Bronchial epithelial cell (primary cell): ENCODE data around the gene NT5C3B. TPM values are rescaled to one million over a fixed set of nuclear protein-coding genes. Genes with fewer than 3 reads are reported as not detected.

Experiments used
- DNase-seq: peaks from one replicate; pipeline ENCODE4 v3.0.0-alpha.2; 2010; ENCODE audit warnings: low read depth
- FAIRE-seq: peaks from 2 replicates; lab custom pipeline; 2011; peaks lifted over from hg19 to GRCh38; lab: Jason Lieb, UNC
- H3K27me3 ChIP-seq: 2 replicates; pipeline ENCODE4 v1.5.1; 2011; ENCODE audit warnings: low read length; ENCODE audit not compliant: control insufficient read depth, insufficient read depth
- H3K36me3 ChIP-seq: 2 replicates; pipeline ENCODE4 v1.5.1; 2011; ENCODE audit warnings: low read length; ENCODE audit not compliant: control insufficient read depth, insufficient read depth
- H3K4me3 ChIP-seq: 2 replicates; pipeline ENCODE4 v1.5.1; 2011; ENCODE audit warnings: mild to moderate bottlenecking, low read depth, low read length, control low read depth
- total RNA-seq: library from RNA; depleted of rRNA; stranded (reverse); fragments of >200 nt; gene quantifications from 2 replicates; pipeline ENCODE4 v1.2.1, GENCODE V29; 2014
- TF ChIP-seq, protein P1 (sequence below): IDR thresholded peaks from 2 replicates; pipeline ENCODE4 v1.5.1; 2011; ENCODE audit warnings: mild to moderate bottlenecking, moderate library complexity, low read length, control low read depth, inconsistent platforms; ENCODE audit not compliant: insufficient read depth, severe bottlenecking

NT5C3B gene
- total RNA-seq, 1 donor from 2014 or later, result 124 TPM

DNA sequence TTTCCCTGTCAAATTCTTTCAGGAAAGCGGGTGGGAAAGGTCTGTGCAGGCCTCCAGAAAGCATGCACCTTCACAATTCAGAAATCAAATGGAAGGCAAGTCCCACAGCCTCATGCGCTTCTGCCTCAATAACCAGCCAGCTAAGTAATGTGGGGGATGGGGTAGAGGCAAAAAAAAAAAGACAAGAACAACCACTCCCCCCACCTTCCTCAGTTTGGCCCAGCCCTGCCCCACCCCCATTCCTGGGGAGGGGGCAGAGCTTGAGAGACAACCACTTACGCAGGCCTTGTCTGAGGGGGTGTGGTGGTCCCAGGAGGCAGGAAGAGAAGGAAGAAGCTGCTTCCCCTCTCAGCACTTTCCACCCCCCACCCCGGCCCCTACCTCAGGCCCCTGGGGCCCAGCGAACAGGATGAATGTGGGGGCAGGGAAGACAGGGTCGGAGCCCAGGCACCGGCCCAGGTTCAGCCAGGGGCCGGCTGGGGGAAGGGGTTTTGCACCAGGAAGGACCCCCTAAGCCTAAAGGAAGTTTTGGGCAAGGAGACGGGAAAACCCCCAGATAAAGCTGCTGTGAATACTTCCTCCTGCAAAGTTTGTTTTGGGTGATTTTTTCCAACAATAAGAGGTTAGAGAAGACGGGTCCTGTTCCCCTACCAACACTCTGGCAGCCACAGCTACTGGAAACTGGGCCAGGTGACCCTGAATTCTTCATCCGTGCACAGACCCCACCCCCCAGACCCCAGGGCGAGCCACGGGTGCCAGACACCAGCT, 50.8 kb downstream of the NT5C3B start:
- TF ChIP-seq, protein P1, sequence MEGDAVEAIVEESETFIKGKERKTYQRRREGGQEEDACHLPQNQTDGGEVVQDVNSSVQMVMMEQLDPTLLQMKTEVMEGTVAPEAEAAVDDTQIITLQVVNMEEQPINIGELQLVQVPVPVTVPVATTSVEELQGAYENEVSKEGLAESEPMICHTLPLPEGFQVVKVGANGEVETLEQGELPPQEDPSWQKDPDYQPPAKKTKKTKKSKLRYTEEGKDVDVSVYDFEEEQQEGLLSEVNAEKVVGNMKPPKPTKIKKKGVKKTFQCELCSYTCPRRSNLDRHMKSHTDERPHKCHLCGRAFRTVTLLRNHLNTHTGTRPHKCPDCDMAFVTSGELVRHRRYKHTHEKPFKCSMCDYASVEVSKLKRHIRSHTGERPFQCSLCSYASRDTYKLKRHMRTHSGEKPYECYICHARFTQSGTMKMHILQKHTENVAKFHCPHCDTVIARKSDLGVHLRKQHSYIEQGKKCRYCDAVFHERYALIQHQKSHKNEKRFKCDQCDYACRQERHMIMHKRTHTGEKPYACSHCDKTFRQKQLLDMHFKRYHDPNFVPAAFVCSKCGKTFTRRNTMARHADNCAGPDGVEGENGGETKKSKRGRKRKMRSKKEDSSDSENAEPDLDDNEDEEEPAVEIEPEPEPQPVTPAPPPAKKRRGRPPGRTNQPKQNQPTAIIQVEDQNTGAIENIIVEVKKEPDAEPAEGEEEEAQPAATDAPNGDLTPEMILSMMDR, result no peak
- Histone ChIP-seq H3K36me3 (peaks cover 8% of the 10 kb centered on the region), H3K4me3 (peak overlapping the region; percentile 79), H3K27me3 (no peaks in the 10 kb centered on the region)
- FAIRE-seq (no peak), DNase-seq (peak; percentile 66)

DNA sequence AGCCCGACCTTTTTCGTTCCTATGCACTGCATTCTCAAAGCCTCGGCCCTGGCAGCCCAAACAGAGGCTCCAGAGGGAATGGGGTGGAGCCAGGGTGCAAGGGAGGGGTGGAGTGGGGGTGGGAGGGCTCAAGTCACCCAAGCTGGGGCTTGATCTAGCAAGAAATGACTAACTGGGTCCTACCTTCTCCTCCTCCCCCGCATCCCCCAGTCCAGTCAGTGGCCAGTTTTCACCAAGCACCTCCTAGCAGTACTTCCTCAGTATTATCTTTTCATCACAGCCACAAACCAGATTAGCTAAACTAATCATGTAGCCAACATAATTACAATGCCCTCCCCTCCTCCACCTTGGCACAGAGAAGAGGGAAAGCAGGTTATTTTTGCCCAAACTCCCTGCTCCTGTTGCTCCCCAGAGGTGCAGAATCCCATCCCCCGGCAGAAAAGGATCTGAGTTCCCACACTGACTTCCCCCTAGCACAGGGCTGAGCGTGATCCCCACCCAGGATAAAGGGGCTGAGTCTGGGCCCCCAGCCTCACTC, 51.8 kb downstream of the NT5C3B start:
- Histone ChIP-seq H3K4me3 (peak overlapping the region; percentile 79), H3K36me3 (peaks cover 11% of the 10 kb centered on the region), H3K27me3 (no peaks in the 10 kb centered on the region)
- peak; percentile 94 for DNase-seq
- peak; percentile 36 for FAIRE-seq
- TF ChIP-seq, protein P1, result no peak

DNA sequence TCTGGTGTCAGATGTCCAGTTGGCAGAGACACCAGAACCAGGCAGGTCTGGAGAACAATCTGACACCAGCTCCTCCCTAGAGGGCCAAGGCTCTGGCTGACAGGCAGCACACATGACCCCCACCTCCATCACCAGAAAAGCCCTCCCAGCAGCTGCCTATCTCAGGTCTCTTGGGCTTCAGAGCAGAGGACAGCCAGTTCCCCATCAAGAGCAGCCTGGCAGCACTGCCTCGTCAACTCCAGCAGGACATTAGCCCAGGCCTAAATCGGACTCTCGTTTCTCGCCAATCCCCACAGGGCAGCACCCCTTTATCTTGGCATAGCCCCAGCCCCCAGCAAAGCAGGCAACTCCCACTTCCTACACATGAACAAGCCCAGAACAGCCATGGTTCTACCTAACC, 53.9 kb downstream of the NT5C3B start:
- TF ChIP-seq, protein P1, result no peak
- H3K27me3 ChIP-seq, result no peaks in the 10 kb centered on the region
- FAIRE-seq (no peak), DNase-seq (no peak)
- peaks cover 16% of the 10 kb centered on the region for H3K36me3 ChIP-seq
- no peak overlapping the region for H3K4me3 ChIP-seq

DNA sequence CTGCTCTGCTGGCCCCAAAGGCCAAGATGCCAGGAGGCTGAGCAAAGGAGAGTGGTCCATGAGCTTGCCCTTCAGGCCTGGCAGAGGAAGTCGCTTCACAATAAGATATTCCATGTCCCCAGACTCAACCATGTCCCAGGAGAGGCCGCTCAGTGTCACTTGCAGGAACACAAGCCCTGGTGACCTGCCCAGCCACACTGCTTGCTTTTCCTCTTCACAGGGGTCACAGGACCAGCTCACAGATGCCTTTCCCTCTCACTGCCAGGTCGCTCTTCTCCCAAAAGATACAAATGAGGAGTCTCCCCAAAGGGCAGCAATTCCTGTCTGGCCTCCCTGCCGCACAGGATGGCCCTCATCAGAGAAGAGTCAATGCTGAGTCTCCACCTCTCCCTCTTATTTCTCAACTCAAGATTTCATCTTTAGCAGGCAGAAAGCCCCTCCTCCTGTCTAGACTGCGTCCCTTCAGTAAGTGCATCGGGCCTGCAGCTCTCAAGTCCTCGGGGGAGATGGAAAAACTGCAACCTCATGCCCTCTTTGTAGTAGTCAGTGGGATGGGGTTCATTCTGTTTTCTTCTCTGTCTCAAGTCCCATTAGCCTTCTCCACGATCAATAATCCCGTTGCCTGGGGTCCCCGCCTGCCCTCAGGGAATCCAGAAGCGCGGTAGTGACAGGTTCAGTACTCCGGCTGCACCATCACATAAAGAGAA, 54.5 kb downstream of the NT5C3B start:
- Histone ChIP-seq H3K4me3 (no peak overlapping the region), H3K36me3 (peaks cover 19% of the 10 kb centered on the region), H3K27me3 (no peaks in the 10 kb centered on the region)
- DNase-seq, result no peak
- TF ChIP-seq, protein P1, result no peak
- no peak for FAIRE-seq

DNA sequence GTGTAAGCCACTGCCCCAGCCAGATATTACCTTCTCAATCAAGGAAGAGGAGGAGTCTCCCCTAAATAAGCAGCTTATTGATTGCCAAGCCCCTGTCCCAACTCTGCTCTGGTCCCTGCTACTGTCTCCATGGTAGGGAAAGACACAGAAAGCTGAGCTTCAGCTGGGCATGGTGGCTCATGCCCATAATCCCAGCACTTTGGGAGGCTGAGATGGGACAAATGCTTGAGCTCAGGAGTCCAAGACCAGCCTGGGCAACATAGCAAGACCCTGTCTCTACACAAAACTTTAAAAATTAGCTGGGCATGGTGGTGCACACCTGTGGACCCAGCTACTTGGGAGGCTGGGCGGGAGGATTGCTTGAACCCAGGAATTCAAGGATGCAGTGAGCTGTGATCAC, 56.1 kb downstream of the NT5C3B start:
- TF ChIP-seq, protein P1, result no peak
- H3K4me3 ChIP-seq, result no peak overlapping the region
- no peak for FAIRE-seq

More for the DNA sequence above, 56.1 kb downstream of the NT5C3B start:
- Histone ChIP-seq H3K36me3 (peaks cover 27% of the 10 kb centered on the region), H3K27me3 (no peaks in the 10 kb centered on the region)
- DNase-seq, result no peak
